ENCODE measurements around the gene AP4B1. TPM values are rescaled to one million over a fixed set of nuclear protein-coding genes. Genes with fewer than 3 reads are reported as not detected.

Gene AP4B1
- polyA plus RNA-seq, 2 of the 4 experiments (the other 2 are of a cell fraction), result 9.2 to 11.9 TPM

DNA sequence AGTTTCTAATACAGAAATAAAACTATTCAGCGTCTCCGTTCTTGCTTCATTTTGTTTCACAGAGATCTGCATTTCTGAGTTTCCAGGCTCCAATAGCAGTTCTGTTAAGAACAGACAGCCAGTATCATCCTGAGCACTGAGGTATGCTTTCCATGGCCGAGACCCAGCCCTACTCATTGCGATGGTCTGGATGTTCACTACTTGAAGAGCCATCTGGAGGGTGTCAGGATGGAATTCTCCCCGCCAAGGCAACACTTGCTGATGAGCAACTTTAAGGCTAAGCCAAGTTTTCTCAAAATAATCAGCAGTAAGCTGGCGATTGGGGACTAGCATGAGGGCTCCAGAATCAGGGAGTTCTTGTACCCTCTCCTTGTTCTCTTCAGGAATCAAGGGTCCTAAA lies 9.5 kb downstream of the AP4B1 start:
- Histone ChIP-seq H3K4me2 (no peak overlapping the region), H3K4me3 (no peak overlapping the region), H3K9me3 (no peaks in the 10 kb centered on the region), H3K27ac (no peak overlapping the region), H3K4me1 (no peaks in the 10 kb centered on the region)
- DNase-seq (ENCODE audit: low read depth in 1 of 2, low spot score in 1 of 2) (no peak), FAIRE-seq (no peak), ATAC-seq (no peak)
- 90% methylated on average over 6 of the region's 6 CpGs for WGBS (ENCODE audit: missing lambda C conversion rate)
- TF ChIP-seq SMC3 (IDR thresholded peaks at IDR 0.05) (no peak), HOXB5 (CRISPR knock-in tag; IDR thresholded peaks at IDR 0.05) (no peak), RNF2 (IDR thresholded peaks at IDR 0.05; ENCODE audit: borderline replicate concordance, low read depth) (no peak), POLR2AphosphoS2 (conservative IDR thresholded peaks at IDR 0.05; ENCODE audit: low read length) (no peak), KDM5A (IDR thresholded peaks at IDR 0.05) (no peak)
- TF ChIP-seq, protein P1, sequence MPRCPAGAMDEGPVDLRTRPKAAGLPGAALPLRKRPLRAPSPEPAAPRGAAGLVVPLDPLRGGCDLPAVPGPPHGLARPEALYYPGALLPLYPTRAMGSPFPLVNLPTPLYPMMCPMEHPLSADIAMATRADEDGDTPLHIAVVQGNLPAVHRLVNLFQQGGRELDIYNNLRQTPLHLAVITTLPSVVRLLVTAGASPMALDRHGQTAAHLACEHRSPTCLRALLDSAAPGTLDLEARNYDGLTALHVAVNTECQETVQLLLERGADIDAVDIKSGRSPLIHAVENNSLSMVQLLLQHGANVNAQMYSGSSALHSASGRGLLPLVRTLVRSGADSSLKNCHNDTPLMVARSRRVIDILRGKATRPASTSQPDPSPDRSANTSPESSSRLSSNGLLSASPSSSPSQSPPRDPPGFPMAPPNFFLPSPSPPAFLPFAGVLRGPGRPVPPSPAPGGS (IDR thresholded peaks at IDR 0.05), result no peak
- TF ChIP-seq, protein P2, sequence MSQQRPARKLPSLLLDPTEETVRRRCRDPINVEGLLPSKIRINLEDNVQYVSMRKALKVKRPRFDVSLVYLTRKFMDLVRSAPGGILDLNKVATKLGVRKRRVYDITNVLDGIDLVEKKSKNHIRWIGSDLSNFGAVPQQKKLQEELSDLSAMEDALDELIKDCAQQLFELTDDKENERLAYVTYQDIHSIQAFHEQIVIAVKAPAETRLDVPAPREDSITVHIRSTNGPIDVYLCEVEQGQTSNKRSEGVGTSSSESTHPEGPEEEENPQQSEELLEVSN (IDR thresholded peaks at IDR 0.05; ENCODE audit: borderline replicate concordance, low read depth), result no peak
- ChIA-PET CTCF (no interaction called here), POLR2A (no interaction called here)

DNA sequence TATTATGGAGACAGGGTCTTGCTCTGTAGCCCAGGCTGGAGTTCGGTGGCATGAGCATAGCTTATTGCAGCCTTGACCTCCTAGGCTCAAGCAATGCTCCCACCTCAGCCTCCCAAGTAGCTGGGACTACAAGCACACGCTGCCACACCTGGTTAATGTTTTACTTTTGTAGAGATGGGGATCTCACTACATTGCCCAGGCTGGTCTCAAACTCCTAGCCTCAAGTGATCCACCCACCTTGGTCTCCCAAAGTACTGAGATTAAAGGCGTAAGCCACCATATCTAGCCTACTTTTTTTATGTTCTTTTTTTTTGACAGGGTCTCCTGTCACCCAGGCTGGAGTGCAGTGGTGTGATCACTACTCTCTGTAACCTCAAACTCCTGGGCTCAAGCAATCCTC lies 11.3 kb downstream of the AP4B1 start:
- CTCF ChIA-PET, result interaction anchor here (0.7 to 1.5 kb wide), 2 partner anchors 14 to 79 kb away, joined by 3 to 4 read pairs; no protein-coding TSS in a partner anchor
- FAIRE-seq (no peak), DNase-seq (ENCODE audit: low read depth in 1 of 2, low spot score in 1 of 2) (no peak), ATAC-seq (no peak)
- TF ChIP-seq HOXB5 (CRISPR knock-in tag; IDR thresholded peaks at IDR 0.05) (no peak), SREBF2 (IDR thresholded peaks at IDR 0.05) (no peak), CHD2 (IDR thresholded peaks at IDR 0.05; ENCODE audit: low read length, partially characterized antibody) (no peak), HOXA7 (CRISPR knock-in tag; IDR thresholded peaks at IDR 0.05) (no peak), FOXS1 (CRISPR knock-in tag; IDR thresholded peaks at IDR 0.05) (no peak), HEYL (CRISPR knock-in tag; IDR thresholded peaks at IDR 0.05) (no peak), NR3C1 (IDR thresholded peaks at IDR 0.05) (no peak), EHMT2 (IDR thresholded peaks at IDR 0.05; ENCODE audit: low read depth) (no peak), NPAS2 (CRISPR knock-in tag; IDR thresholded peaks at IDR 0.05; ENCODE audit: borderline replicate concordance) (no peak)
- TF ChIP-seq, protein P1 (IDR thresholded peaks at IDR 0.05), result no peak
- TF ChIP-seq, protein P2 (IDR thresholded peaks at IDR 0.05; ENCODE audit: borderline replicate concordance, low read depth), result no peak
- TF ChIP-seq, protein P3, sequence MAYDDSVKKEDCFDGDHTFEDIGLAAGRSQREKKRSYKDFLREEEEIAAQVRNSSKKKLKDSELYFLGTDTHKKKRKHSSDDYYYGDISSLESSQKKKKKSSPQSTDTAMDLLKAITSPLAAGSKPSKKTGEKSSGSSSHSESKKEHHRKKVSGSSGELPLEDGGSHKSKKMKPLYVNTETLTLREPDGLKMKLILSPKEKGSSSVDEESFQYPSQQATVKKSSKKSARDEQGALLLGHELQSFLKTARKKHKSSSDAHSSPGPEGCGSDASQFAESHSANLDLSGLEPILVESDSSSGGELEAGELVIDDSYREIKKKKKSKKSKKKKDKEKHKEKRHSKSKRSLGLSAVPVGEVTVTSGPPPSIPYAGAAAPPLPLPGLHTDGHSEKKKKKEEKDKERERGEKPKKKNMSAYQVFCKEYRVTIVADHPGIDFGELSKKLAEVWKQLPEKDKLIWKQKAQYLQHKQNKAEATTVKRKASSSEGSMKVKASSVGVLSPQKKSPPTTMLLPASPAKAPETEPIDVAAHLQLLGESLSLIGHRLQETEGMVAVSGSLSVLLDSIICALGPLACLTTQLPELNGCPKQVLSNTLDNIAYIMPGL (CRISPR knock-in tag; IDR thresholded peaks at IDR 0.05; ENCODE audit: borderline replicate concordance), result no peak
- TF ChIP-seq, protein P4, sequence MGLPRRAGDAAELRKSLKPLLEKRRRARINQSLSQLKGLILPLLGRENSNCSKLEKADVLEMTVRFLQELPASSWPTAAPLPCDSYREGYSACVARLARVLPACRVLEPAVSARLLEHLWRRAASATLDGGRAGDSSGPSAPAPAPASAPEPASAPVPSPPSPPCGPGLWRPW (IDR thresholded peaks at IDR 0.05), result no peak
- Histone ChIP-seq H3K4me3 (no peak overlapping the region), H3K27ac (no peak overlapping the region), H3K9me3 (no peaks in the 10 kb centered on the region), H3K4me1 (peaks cover under 1% of the 10 kb centered on the region; the same call in 1 of the 3 replicates), H3K4me2 (no peak overlapping the region)
- POLR2A ChIA-PET, result no interaction called here
- 81% methylated on average over 3 of the region's 3 CpGs for WGBS (ENCODE audit: missing lambda C conversion rate)

Data from A549 (cell line).